Stimulated activated CD4-positive, alpha-beta T cell treated with anti-CD3 and anti-CD28 coated beads, Interleukin-15, amount 100 ng/mL, for 48 hours (primary cell): ENCODE data around the gene NEURL4.

Experiments
- DNase-seq, 2 donors: peaks; one replicate each; pipeline ENCODE4 v3.0.0-alpha.2; 2020; ENCODE audit warnings: low read depth in 2 of 2

Gene NEURL4

DNA sequence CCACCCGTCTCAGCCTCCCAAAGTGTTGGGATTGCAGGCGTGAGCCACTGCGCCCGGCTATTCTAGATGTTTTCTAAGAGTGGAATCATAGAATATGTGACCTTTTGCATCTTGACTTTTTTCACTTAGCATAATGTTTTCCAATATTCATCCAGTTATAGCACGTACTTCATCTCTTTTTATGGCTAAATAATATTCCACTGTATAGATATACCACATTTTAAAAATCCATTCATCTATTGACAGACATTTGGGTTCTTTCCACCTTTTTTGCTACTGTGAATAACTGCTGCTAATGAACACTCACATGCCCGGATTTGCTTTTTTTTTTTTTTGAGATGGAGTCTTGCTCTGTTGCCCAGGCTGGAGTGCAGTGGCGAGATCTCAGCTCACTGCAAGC is 25.0 kb downstream of the NEURL4 start:
- no peak for DNase-seq

DNA sequence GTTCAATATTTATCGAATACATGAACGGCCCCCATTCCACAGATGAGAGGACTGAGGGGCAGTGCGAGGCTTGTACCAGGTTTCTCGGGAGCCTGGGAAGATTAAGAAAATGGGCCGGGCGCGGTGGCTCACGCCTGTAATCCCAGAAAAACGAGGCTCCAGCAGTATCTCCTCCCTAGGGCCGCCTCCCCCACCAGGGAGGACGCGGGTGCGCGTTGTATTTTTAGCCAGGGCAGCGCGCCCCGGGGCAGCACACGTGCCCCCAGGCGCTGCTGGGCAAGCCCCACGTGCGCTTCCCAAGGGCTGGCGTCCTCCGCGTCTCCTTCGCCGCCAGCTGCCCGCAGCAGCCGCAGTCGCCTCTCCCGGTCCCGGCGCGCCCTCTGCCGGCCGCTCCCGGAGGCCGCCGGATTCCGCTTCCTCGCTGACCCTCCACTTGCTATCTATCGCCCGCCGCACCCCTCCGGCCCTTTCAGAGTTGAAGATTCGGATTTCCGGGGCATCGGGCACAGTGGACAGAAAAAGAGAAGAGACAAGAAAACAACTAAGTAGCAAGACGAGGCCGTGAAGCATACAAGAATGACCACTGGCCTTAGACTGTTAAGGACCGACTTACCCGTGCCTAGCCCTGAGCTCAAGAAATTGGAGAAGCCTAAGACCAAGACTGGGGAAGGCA is 32.8 kb downstream of the NEURL4 start:
- peak in 1 of 2 donors; percentile 72 for DNase-seq

DNA sequence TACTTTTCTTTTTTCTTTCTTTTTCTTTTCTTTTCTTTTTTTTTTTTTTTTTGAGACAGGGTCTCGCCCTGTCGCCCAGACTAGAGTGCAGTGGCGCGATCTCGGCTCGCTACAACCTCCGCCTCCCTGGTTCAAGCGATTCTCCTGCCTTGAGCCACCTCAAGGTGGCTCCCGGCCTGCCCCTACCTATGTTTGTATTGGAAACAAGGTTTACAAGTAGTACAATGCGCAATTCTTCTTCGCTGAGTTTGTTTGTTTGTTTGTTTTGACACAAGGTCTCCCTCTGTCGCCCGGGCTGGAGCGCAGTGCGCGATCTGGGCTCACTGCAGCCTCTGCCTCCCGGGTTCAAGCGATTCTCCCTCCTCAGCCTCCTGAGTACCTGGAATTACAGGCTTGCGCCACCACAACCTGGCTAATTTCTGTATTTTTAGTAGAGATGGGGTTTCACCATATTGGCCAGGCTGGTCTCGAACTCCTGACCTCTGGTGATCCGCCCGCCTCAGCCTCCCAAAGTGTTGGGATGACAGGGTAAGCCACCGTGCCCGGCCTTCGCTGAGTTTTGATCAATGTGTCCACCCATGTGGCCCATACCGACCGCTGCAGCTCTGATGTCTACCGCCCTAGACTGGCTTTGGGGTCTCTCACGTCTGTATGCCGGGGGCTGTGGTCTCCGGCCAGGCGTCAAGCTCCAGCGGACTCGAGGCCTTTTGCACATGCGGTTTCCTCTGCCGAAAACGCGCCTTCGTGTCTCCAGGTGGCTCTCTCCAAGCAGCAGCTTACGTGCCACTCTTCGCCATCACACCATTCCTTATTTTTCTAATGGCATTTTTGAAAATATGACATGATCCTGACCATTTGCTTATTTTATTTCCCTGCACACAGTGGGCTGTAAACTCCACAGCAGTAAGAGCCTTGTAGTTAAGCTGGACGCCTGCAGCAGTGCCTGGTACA is 33.6 kb downstream of the NEURL4 start:
- no peak for DNase-seq

GRCh38 chr17:7294614-7295153 is 34.5 kb downstream of the NEURL4 start, which contains the start of gene YBX2:
Gene YBX2, minus strand, starts transcription at chr17:7294639. Its CDS starts 139 bp downstream, at chr17:7294500.
- DNase-seq, result peak; percentile 69 to 79

DNA sequence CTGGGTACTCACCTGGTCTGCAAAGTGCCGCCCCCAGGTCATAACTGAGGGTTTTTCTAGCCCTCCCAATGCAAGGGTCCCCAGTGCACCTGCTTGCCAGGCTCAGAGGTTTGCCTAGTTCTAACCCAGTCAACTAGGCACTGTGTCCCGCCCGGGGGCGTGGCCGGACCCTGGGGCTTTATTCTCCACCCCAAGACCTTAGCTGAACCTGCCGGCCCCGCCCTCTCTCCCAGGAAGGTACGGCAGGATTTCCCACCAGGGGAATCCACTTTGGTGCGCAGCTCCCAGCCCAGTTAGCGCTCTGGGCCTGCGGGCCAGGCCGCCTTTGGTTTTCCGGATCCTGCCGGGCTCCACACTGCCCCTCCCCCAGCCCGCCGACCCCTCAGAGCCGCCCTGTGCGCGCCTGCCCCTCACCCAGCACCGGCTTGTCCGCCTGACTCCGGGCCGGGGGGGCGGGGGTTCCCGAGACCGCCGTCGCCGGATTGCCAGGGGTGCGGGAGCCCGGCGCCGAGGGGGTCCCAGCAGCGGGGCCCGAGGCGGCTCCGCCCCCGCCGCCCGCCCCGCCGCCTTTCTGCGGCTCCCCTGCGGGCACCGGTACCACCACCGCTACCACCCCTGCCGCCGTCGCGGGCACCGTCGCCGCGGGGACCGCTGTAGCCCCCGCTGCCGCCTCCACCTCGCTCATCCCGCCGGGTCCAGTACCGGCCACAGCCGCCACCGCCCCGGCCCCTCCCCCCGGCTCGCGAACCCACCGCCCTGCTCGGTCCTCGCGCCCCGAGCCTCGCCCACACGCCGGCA is 35.1 kb downstream of the NEURL4 start:
- DNase-seq, result no peak

DNA sequence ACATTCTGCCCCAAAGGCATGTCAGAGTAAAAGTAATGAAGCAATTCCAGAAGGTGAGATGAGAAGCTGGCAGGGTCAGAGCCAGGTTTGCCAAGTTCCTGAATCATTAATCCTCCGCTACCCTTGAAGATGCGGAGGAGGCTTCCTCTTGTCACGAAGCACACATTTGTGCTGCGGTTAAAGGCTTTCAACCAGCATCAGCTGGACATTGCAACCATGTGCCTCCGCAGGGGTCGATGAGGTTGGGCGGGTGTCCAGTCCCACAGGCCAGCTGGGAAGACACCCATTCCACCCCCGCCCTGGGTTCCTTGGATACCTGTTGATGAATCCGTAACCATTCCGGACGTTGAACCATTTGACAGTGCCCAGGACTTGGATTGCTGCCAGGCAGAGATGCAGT is 36.0 kb downstream of the NEURL4 start:
- DNase-seq, result no peak

GRCh38 chr17:7292729-7293128 is 36.4 kb downstream of the NEURL4 start:
- no peak for DNase-seq

DNA sequence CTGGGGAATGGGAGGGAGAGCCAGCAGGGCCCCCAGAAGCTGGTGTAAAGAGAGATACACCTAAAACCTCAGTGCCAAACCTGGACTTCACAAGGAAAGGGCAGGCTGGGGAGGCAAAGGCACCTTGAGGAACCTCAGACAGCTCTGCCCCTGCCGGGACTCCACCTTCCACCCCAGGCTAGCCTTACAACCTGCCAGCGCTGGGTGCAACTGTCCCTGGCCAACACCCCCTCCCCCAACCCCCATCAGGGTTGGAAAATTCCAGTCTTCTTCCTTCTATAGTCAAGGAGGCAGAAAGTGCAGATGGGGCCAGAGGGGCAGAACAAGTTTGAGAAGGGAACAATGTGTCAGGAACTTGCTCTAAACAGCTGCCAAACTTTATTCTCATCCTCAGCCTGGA is 36.9 kb downstream of the NEURL4 start:
- no peak for DNase-seq

DNA sequence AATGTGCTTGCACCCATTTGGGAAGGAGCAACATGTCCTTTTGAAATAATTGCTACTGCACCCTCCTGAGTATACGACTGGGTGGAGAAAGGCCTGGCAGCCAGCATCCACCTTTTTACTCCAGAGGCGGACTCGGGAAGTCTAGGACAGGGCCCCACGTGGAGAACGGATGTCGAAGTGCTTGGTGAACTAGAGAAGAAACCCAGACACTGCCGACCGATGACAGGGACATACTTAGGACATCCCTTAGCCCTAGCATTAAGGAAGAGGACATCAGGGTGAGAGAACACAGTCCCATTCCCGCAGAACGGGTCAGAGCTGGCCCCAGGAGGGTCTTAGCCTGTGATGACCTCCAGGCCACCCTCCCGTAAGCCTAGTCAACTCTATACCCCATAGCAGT is 38.5 kb downstream of the NEURL4 start:
- DNase-seq, result no peak

DNA sequence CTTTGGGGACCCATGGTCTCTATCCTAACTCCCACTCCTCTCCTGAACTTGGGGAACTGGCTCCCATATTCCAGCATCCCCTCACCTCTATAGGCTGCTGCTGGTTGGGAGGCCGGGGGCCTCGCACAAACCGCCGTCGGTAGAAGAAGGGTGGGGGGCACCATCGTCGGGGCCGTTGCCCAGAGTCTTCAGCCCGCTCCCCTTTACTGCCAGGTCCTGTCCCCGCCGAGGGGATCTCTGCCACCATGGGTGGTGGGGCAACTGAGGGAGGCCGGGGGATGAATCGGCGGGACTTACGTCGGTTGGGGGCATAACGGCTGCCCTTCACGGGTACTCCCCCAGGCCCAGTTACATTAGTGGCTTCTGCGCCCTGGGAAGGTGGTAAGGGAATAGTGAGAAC is 39.0 kb downstream of the NEURL4 start:
- DNase-seq, result no peak

GRCh38 chr17:7289256-7290032 is 39.7 kb downstream of the NEURL4 start:
- DNase-seq, result no peak

DNA sequence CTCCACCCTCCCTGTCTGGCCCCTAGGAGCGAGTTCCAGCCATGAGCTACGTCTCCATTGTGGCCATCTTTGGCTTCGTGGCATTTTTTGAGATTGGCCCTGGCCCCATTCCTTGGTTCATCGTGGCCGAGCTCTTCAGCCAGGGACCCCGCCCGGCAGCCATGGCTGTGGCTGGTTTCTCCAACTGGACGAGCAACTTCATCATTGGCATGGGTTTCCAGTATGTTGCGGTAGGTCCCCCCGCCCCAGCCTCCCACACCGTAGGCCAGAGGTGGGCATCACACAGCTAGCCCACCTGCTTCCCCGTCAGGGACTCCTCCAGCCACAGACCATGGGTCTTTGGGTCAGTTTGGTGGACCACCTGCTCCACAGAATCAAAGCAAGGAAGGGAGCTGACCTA is 43.5 kb downstream of the NEURL4 start:
- DNase-seq, result no peak

- DNase-seq, result no peak
Measured at GRCh38 chr17:7284911-7285310, 44.2 kb downstream of the NEURL4 start.

GRCh38 chr17:7283471-7284216 is 45.5 kb downstream of the NEURL4 start:
- DNase-seq, result no peak

GRCh38 chr17:7282752-7283321 is 46.3 kb downstream of the NEURL4 start:
- no peak for DNase-seq

GRCh38 chr17:7281953-7282751 is 47.0 kb downstream of the NEURL4 start:
- DNase-seq, result no peak

- DNase-seq, result peak; percentile 84 to 91
Measured at GRCh38 chr17:7281074-7281952, 47.8 kb downstream of the NEURL4 start, which contains the start of gene SLC2A4. Gene SLC2A4, plus strand, starts transcription at chr17:7281718. Its CDS starts 217 bp downstream, at chr17:7281935.

DNA sequence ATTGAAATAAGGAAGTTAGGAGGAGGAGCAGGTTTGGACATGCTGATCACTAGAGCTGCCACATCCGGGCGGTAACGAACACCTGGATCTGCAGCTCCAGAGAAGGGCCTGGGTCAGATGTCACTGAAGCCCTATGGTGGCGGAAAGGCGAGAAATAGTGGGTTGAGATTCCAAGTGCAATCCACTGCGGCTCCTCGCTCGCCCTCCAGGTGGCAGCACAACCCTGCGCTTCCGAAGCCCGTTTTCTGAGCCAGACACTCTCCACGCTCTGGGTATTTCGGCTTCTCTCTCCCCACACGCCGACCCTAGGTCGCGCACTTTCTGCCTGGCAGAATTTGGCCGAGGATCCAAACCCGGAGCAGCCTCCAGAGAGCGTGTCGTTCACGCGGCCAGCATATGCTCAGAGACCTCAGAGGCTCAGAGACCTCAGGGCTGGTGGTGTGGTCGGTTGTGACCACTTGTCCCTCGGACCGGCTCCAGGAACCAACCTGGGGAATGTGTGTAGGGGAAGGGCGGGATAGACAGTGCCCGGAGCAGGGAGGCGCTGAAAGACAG is 48.5 kb downstream of the NEURL4 start:
- DNase-seq, result peak; percentile 71 to 82
